GM12878 (cell line): Measurements from ENCODE around the gene ABCC1. TPM values are rescaled to one million over a fixed set of nuclear protein-coding genes. Genes with fewer than 3 reads are reported as not detected.

ENCODE experiments used
- ATAC-seq: fragments of 200-7000 bp; cut with Tn5 transposase; 3 replicates; pipeline ENCODE4 v1.9.1; 2020; ENCODE audit warnings: mild to moderate bottlenecking, moderate library complexity
- BruUV-seq: library from RNA; stranded (reverse); fragments of 400-500 nt; replicated peaks from 2 replicates; lab custom pipeline; 2021; lab: Mats Ljungman, UMichigan
- CTCF ChIA-PET: fragments of 300-600 bp; sonication (Branson Sonifier 250); formaldehyde crosslinking; extraction: SDS; loops from one replicate; lab custom pipeline; 2021; ENCODE audit warnings: inconsistent platforms; lab: Yijun Ruan, JAX
- POLR2A ChIA-PET: fragments of 350-600 bp; formaldehyde crosslinking; extraction: SDS; loops from one replicate; lab custom pipeline; 2021; ENCODE audit warnings: inconsistent platforms; lab: Charles Lee
- RAD21 ChIA-PET: fragments of 300-600 bp; sonication (Branson Sonifier 250); formaldehyde crosslinking; loops from one replicate; lab custom pipeline; 2023; ENCODE audit warnings: antibody characterized with exemption; ENCODE audit not compliant: unreplicated experiment; lab: Charles Lee
- SMC1A ChIA-PET: fragments of 300-600 bp; sonication (Branson Sonifier 250); formaldehyde crosslinking; loops from one replicate; lab custom pipeline; 2023; ENCODE audit not compliant: unreplicated experiment, uncharacterized antibody; lab: Charles Lee
- DNase-seq: peaks from one replicate; pipeline ENCODE4 v3.0.0-alpha.2; 2011; ENCODE audit warnings: low read depth, low spot score
- FAIRE-seq: peaks from 3 replicates; lab custom pipeline; 2011; peaks lifted over from hg19 to GRCh38; lab: Jason Lieb, UNC
- H2AFZ ChIP-seq: 2 replicates; pipeline ENCODE4 v1.6.0; 2011; ENCODE audit warnings: low read depth, low read length, control low read depth; ENCODE audit not compliant: control insufficient read depth
- H3K27ac ChIP-seq: 2 replicates; pipeline ENCODE4 v1.5.1; 2011; ENCODE audit warnings: control low read depth; ENCODE audit not compliant: control insufficient read depth, insufficient read depth
- H3K27me3 ChIP-seq, 2 experiments: replicated peaks in 1 of 2; 2 replicates each; pipeline versions ENCODE4 v1.6.0 to v1.6.1; 2011; ENCODE audit warnings: low read length in 1 of 2; ENCODE audit not compliant: control insufficient read depth in 2 of 2, insufficient read depth in 2 of 2
- H3K36me3 ChIP-seq, 2 experiments: 2 replicates each; pipeline ENCODE4 v1.5.1; 2011; ENCODE audit warnings: low read length in 1 of 2; ENCODE audit not compliant: control insufficient read depth in 2 of 2, insufficient read depth in 2 of 2
- H3K4me1 ChIP-seq: 2 replicates; pipeline ENCODE4 v1.6.1; 2011; ENCODE audit warnings: mild to moderate bottlenecking, low read length, moderate library complexity, mixed read lengths; ENCODE audit not compliant: control insufficient read depth, insufficient read depth
- H3K4me2 ChIP-seq: 2 replicates; pipeline ENCODE4 v1.6.0; 2011; ENCODE audit warnings: control low read depth; ENCODE audit not compliant: control insufficient read depth, insufficient read depth
- H3K4me3 ChIP-seq: fragments of 200-600 bp; sonication (generic); 2 replicates; pipeline ENCODE4 v1.5.1; 2016
- H3K79me2 ChIP-seq: 2 replicates; pipeline ENCODE4 v1.6.0; 2011; ENCODE audit warnings: low read length; ENCODE audit not compliant: control insufficient read depth, insufficient read depth
- H3K9ac ChIP-seq: 2 replicates; pipeline ENCODE4 v1.8.0; 2011; ENCODE audit warnings: low read length, control low read depth, mixed read lengths; ENCODE audit not compliant: control insufficient read depth, insufficient read depth
- H3K9me3 ChIP-seq: replicated peaks from 3 replicates; pipeline ENCODE4 v1.5.1; 2011; ENCODE audit warnings: mild to moderate bottlenecking, low read length; ENCODE audit not compliant: control insufficient read depth, insufficient read depth
- H4K20me1 ChIP-seq: 2 replicates; pipeline ENCODE4 v1.6.0; 2011; ENCODE audit not compliant: control insufficient read depth, insufficient read depth
- BACH1 ChIP-seq: fragments of 450-650 bp; IDR thresholded peaks from 2 replicates; pipeline ENCODE4 v1.6.1; 2017; ENCODE audit warnings: mild to moderate bottlenecking, borderline replicate concordance
- JUND ChIP-seq: IDR thresholded peaks from 2 replicates; pipeline ENCODE4 v1.6.1; 2012; ENCODE audit warnings: low read depth, mild to moderate bottlenecking, low read length, improper control_type of control experiment, moderate library complexity
- SKIL ChIP-seq: fragments of 450-650 bp; IDR thresholded peaks from 2 replicates; pipeline ENCODE4 v1.6.1; 2017; ENCODE audit warnings: mild to moderate bottlenecking, low read depth, inconsistent platforms; ENCODE audit not compliant: poor library complexity, severe bottlenecking
- SP1 ChIP-seq: IDR thresholded peaks from one replicate; pipeline ENCODE4 v1.6.1; 2011; ENCODE audit warnings: low read depth, low read length
- SREBF1 ChIP-seq: IDR thresholded peaks from 2 replicates; pipeline ENCODE4 v1.6.1; 2012; ENCODE audit warnings: mild to moderate bottlenecking, low read length
- USF2 ChIP-seq: IDR thresholded peaks from 2 replicates; pipeline ENCODE4 v1.6.1; 2011; ENCODE audit warnings: low read depth, low read length, improper control_type of control experiment, borderline replicate concordance
- WRNIP1 ChIP-seq: IDR thresholded peaks from 2 replicates; pipeline ENCODE4 v1.6.1; 2011; ENCODE audit warnings: low read depth, low read length, improper control_type of control experiment, borderline replicate concordance
- WGBS: methylation state at CpG from one replicate; pipeline ENCODE4 v1.1.6; 2016; ENCODE audit warnings: low lambda C conversion rate; ENCODE audit not compliant: insufficient replicate concordance, insufficient coverage; ENCODE audit errors: missing lambda C conversion rate; 5-methylcytosine and 5-hydroxymethylcytosine counted together
- in situ Hi-C: fragments of 300-500 bp; cut with MboI; formaldehyde crosslinking; loops from 9 replicates; pipeline ENCODE4 v1.14.3; 2018; ENCODE audit warnings: mixed read lengths
- intact Hi-C: fragments of 100-400 bp; cut with micrococcal nuclease; formaldehyde crosslinking; loops from one replicate; pipeline ENCODE4 v1.14.2; 2022; ENCODE audit not compliant: unreplicated experiment
- polyA plus RNA-seq, 11 experiments: library from polyadenylated mRNA; depleted of rRNA in 4 of 11; unstranded in 6 of 11; stranded (reverse) in 5 of 11; fragments of >200 nt; fragmentation: Nextera tagmentation in 4 of 11; fragmentation: Illumina TruSeq in 1 of 11; extraction: Ambion mirVana in 4 of 11; extraction: Trizol in 1 of 11; gene quantifications; 1 replicate in 1 of 11; 2 replicates in 10 of 11; pipeline versions ENCODE4 v1.2.1 to v1.2.3, GENCODE V29; 2011 to 2016; ENCODE audit warnings: inconsistent platforms in 2 of 11, missing spikeins in 2 of 11, low read depth in 1 of 11
- total RNA-seq, 4 experiments: library from RNA; depleted of rRNA in 3 of 4; stranded (reverse); fragments of >200 nt in 3 of 4; fragmentation: Illumina TruSeq in 1 of 4; extraction: Trizol in 1 of 4; gene quantifications; 2 replicates each; pipeline versions ENCODE4 v1.2.1 to v1.2.3, GENCODE V29; 2013 to 2021

Gene ABCC1
- total and polyA plus RNA-seq, 10 of the 15 experiments (the other 5 are each of a cell fraction or from before 2014, with no cell fraction given) = 3.2 to 44.6 (median 14.5) TPM

GRCh38 chr16:16084874-16085273 lies 135.5 kb downstream of the ABCC1 start:
- Histone ChIP-seq H3K27ac (no peak overlapping the region), H3K9me3 (peaks cover 5% of the 10 kb centered on the region; the same call in 1 of the 3 replicates), H3K79me2 (no peaks in the 10 kb centered on the region), H2AFZ (no peak overlapping the region), H3K4me3 (no peak overlapping the region), H3K27me3 (no peaks in the 10 kb centered on the region), H3K9ac (no peak overlapping the region), H3K36me3 (peaks cover 15 to 51% of the 10 kb centered on the region in 2 experiments; a peak in 3 of 4 replicates), H4K20me1 (no peaks in the 10 kb centered on the region), H3K4me2 (no peak overlapping the region), H3K4me1 (no peaks in the 10 kb centered on the region)
- no TSS peak for BruUV-seq
- intact Hi-C loops = no loop called here
- ChIA-PET RAD21 (no interaction called here), POLR2A (no interaction called here), SMC1A (no interaction called here), CTCF (interaction anchor here (0.9 kb wide), 1 partner anchor 210 kb away, joined by 3 read pairs; no protein-coding TSS in a partner anchor)
- no peak for TF ChIP-seq WRNIP1
- TF ChIP-seq SKIL = no peak
- TF ChIP-seq SP1 = no peak
- no peak for TF ChIP-seq JUND
- no peak for TF ChIP-seq BACH1
- TF ChIP-seq USF2 = no peak
- TF ChIP-seq SREBF1 = no peak
- 98% methylated on average over 3 of the region's 3 CpGs for whole genome bisulfite sequencing
- DNase-seq (no peak), ATAC-seq (no peak), FAIRE-seq (no peak)
- in situ Hi-C loops = no loop called here
